ENCODE results near the gene SPTBN5. TPM values are rescaled to one million over a fixed set of nuclear protein-coding genes. Genes with fewer than 3 reads are reported as not detected.

Gene SPTBN5
- total RNA-seq, 2 experiments from 2014 or later = 0.16 to 0.21 TPM

- ATAC-seq = peak; percentile 10
- Mint-ChIP-seq H3K4me1 (ENCODE audit: low read depth) (peaks cover 9% of the 10 kb centered on the region), H3K4me3 (no peak overlapping the region), H3K9me3 (ENCODE audit: insufficient read depth) (no peaks in the 10 kb centered on the region), H3K36me3 (ENCODE audit: low read depth) (no peaks in the 10 kb centered on the region), H3K27ac (peak overlapping the region; percentile 89), H3K27me3 (ENCODE audit: low read depth) (no peaks in the 10 kb centered on the region)
- DNase-seq = no peak
- ChIA-PET CTCF (interaction anchor here (1.1 to 1.7 kb wide), 4 partner anchors 24 to 98 kb away, joined by 3 to 8 read pairs (median 6); no protein-coding TSS in a partner anchor), POLR2A (interaction anchor here (1.0 kb wide), 1 partner anchor 14 kb away, joined by 3 read pairs; no protein-coding TSS in a partner anchor)
These were observed 22.5 kb downstream of the SPTBN5 start for GRCh38 chr15:41871175-41871905.

DNA sequence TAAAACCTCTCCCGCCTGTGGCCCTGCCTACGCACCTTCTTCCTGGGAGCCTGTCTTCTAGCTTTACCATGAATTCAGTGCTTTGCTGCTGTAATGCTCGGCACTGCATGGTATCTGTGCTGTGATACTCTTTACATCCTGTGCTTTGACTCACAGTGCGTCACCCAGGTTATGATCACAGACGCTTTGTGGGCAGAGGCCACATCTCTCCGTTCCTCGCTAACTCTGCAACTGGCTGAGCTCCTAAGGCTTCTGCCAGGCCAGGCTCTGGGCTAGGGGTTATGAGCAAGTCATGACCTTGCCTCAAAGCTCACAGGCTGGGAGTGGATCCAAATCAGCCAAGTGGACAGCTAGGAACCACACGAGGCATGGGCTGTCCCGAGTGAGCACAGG is 23.2 kb downstream of the SPTBN5 start:
- ChIA-PET POLR2A (interaction anchor here (0.7 to 1.0 kb wide), 3 partner anchors 14 to 34 kb away, joined by 3 read pairs; no protein-coding TSS in a partner anchor), CTCF (interaction anchor here (1.1 to 1.7 kb wide), 5 partner anchors 10 to 98 kb away, joined by 3 to 8 read pairs (median 5); no protein-coding TSS in a partner anchor)
- Mint-ChIP-seq H3K36me3 (ENCODE audit: low read depth) (no peaks in the 10 kb centered on the region), H3K27ac (peak overlapping the region; percentile 89), H3K9me3 (ENCODE audit: insufficient read depth) (no peaks in the 10 kb centered on the region), H3K4me3 (no peak overlapping the region), H3K27me3 (ENCODE audit: low read depth) (no peaks in the 10 kb centered on the region), H3K4me1 (ENCODE audit: low read depth) (peaks cover 9% of the 10 kb centered on the region)
- DNase-seq (peak; percentile 66), ATAC-seq (peak; percentile 86)

GRCh38 chr15:41869770-41870688 is 23.8 kb downstream of the SPTBN5 start:
- Mint-ChIP-seq H3K9me3 (ENCODE audit: insufficient read depth) (no peaks in the 10 kb centered on the region), H3K36me3 (ENCODE audit: low read depth) (no peaks in the 10 kb centered on the region), H3K4me3 (no peak overlapping the region), H3K27me3 (ENCODE audit: low read depth) (no peaks in the 10 kb centered on the region), H3K4me1 (ENCODE audit: low read depth) (peaks cover 9% of the 10 kb centered on the region), H3K27ac (peak overlapping the region; percentile 89)
- POLR2A ChIA-PET = interaction anchor here (0.7 to 1.0 kb wide), 3 partner anchors 13 to 35 kb away, joined by 3 read pairs; no protein-coding TSS in a partner anchor
- DNase-seq (no peak), ATAC-seq (no peak)
- CTCF ChIA-PET = interaction anchor here (1.1 to 1.7 kb wide), 5 partner anchors 11 to 97 kb away, joined by 3 to 8 read pairs (median 5); no protein-coding TSS in a partner anchor

- ATAC-seq (no peak), DNase-seq (no peak)
- peaks cover 9% of the 10 kb centered on the region for H3K4me1 Mint-ChIP-seq (ENCODE audit: low read depth)
- H3K36me3 Mint-ChIP-seq (ENCODE audit: low read depth) = no peaks in the 10 kb centered on the region
- no peaks in the 10 kb centered on the region for H3K27me3 Mint-ChIP-seq (ENCODE audit: low read depth)
- CTCF ChIA-PET = no interaction called here
- POLR2A ChIA-PET = no interaction called here
- H3K9me3 Mint-ChIP-seq (ENCODE audit: insufficient read depth) = no peaks in the 10 kb centered on the region
- H3K27ac Mint-ChIP-seq = no peak overlapping the region
- no peak overlapping the region for H3K4me3 Mint-ChIP-seq
These were observed 25.5 kb downstream of the SPTBN5 start for GRCh38 chr15:41868321-41868720.

DNA sequence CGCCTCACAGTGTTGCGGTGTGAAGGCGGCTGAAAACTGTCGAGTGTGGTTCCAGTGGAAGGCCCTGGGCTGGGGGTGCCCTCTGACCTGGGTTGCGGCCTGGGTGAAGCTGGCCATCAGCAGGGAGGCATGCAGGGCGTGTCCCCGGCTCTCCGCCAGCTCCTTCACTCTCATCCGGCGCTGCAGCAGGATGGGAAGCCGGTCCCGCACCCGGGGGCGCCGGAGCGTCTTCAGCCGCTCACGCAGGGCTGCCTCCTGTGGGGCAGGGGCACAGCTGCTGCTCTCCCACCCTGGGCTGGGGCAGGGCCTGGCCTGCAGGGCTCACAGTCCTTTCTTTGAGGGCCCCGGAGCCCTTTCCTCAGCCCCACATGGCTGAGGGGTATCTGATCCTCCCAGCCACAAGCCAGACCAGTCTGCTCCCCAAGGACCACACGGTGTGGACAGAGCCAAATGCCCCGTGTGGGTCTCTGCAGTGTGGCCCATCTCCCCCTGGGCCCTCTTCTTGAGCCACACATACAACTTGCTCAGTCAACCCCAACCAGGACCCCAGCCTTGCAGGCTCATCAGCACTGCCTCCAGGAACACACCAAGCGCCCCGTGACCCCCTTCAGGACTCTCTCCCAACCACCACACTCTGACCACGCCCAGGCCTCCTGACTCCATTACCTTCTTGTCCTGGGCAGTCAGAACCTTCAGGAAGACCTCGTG is 26.8 kb downstream of the SPTBN5 start:
- ChIA-PET POLR2A (no interaction called here), CTCF (interaction anchor here (1.6 kb wide), 1 partner anchor 38 kb away, joined by 4 read pairs; no protein-coding TSS in a partner anchor)
- H3K27me3 Mint-ChIP-seq (ENCODE audit: low read depth) = no peaks in the 10 kb centered on the region
- no peak overlapping the region for H3K4me3 Mint-ChIP-seq
- no peaks in the 10 kb centered on the region for H3K36me3 Mint-ChIP-seq (ENCODE audit: low read depth)
- peaks cover 12% of the 10 kb centered on the region for H3K4me1 Mint-ChIP-seq (ENCODE audit: low read depth)
- no peaks in the 10 kb centered on the region for H3K9me3 Mint-ChIP-seq (ENCODE audit: insufficient read depth)
- no peak for DNase-seq
- ATAC-seq = no peak
- H3K27ac Mint-ChIP-seq = no peak overlapping the region

DNA sequence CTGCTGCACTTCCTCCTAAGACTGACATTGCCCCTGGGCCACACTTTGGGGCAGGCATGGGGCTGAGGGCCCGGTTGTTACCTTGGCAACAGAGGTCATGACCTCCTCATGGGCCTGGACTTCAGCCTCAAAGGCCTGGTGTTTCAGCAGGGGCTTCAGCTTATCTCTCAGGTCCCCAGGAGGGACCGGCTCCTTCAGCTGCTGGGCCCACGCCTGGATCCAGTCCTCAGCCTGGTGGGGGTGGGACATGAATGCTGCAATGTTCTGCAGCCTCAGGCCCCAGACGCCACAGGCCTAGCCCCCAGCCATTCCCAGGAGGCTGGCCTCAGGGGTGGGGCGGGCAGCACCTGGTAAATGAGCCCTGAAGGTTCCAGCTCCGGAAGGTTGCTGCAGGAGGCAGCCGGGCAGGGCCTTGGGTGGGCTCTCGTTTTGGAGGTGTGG is 27.6 kb downstream of the SPTBN5 start:
- Mint-ChIP-seq H3K9me3 (ENCODE audit: insufficient read depth) (no peaks in the 10 kb centered on the region), H3K4me3 (no peak overlapping the region), H3K27ac (no peak overlapping the region), H3K36me3 (ENCODE audit: low read depth) (no peaks in the 10 kb centered on the region), H3K4me1 (ENCODE audit: low read depth) (peaks cover 12% of the 10 kb centered on the region), H3K27me3 (ENCODE audit: low read depth) (no peaks in the 10 kb centered on the region)
- ATAC-seq (no peak), DNase-seq (no peak)
- CTCF ChIA-PET = interaction anchor here (1.6 kb wide), 1 partner anchor 39 kb away, joined by 4 read pairs; no protein-coding TSS in a partner anchor
- POLR2A ChIA-PET = no interaction called here

DNA sequence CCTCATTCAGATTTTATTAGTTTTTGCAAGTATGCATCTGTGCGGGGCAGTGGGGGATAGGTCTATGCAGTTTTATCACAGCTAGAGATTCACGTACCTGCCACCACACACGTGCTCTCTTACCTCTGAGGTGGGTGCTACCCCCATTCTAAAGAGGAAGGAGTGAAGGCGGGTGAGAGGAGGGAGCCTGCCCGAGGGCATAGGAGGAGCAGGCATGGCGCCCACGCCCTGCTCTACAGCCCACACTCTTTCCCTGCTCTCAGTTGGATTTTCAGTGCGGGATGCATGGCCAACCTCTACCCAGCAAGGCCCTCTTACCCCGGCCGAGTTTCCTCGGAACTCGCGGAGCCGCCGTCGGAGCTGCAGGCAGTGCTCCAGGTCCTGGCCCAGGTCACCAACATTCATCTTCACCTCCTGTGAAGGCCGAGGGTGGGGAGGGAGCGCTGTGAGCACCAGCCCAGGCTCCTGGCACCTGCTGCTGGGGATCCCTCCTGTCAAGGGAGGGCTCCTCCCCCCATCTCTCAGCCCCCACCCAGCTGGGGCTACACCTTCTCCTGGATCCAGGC is 28.3 kb downstream of the SPTBN5 start:
- ATAC-seq (no peak), DNase-seq (no peak)
- POLR2A ChIA-PET = no interaction called here
- Mint-ChIP-seq H3K27me3 (ENCODE audit: low read depth) (no peaks in the 10 kb centered on the region), H3K4me1 (ENCODE audit: low read depth) (peaks cover 10% of the 10 kb centered on the region), H3K9me3 (ENCODE audit: insufficient read depth) (no peaks in the 10 kb centered on the region), H3K27ac (no peak overlapping the region), H3K36me3 (ENCODE audit: low read depth) (no peaks in the 10 kb centered on the region), H3K4me3 (no peak overlapping the region)
- CTCF ChIA-PET = interaction anchor here (1.6 kb wide), 1 partner anchor 39 kb away, joined by 4 read pairs; no protein-coding TSS in a partner anchor

DNA sequence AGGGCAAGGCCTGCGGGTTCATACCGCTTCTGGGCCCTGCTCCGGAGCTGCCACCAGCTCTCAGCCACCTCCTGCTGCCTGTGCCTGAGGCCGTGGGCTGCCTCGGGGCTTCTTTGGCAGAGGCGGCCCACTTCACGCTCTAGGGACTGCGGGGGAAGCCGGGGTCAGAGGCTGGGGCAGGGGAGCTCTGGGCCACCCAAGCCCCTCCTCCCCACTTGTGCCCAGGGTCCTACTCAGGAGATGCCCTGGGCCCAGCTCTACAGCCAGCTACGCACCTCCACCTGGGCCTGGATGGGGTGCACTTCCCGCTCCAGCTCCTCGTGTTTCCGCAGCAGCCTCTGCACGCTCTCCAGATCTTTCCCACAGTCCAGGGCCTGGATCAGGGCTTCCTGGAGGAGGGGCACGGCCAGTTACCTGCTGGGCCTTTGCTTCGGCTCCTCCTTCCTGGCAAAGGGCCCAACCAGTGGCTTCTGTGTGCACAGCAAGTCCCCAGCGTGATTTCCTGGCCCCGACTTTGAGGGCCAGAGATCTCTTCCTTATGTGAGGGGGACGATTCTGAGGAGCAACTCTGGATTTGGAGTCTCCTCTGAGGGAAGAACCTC is 31.2 kb downstream of the SPTBN5 start:
- no peaks in the 10 kb centered on the region for H3K9me3 Mint-ChIP-seq (ENCODE audit: insufficient read depth)
- no peaks in the 10 kb centered on the region for H3K27me3 Mint-ChIP-seq (ENCODE audit: low read depth)
- ChIA-PET POLR2A (interaction anchor here (0.8 to 0.9 kb wide), 2 partner anchors 11 to 31 kb away, joined by 3 read pairs; no protein-coding TSS in a partner anchor), CTCF (interaction anchor here (1.2 kb wide), 1 partner anchor 42 kb away, joined by 3 read pairs; no protein-coding TSS in a partner anchor)
- no peaks in the 10 kb centered on the region for H3K36me3 Mint-ChIP-seq (ENCODE audit: low read depth)
- peaks cover 15% of the 10 kb centered on the region for H3K4me1 Mint-ChIP-seq (ENCODE audit: low read depth)
- H3K4me3 Mint-ChIP-seq = no peak overlapping the region
- no peak overlapping the region for H3K27ac Mint-ChIP-seq
- ATAC-seq (no peak), DNase-seq (no peak)

GRCh38 chr15:41861736-41862356 is 32.0 kb downstream of the SPTBN5 start:
- peaks cover 15% of the 10 kb centered on the region for H3K4me1 Mint-ChIP-seq (ENCODE audit: low read depth)
- H3K36me3 Mint-ChIP-seq (ENCODE audit: low read depth) = no peaks in the 10 kb centered on the region
- no peaks in the 10 kb centered on the region for H3K27me3 Mint-ChIP-seq (ENCODE audit: low read depth)
- DNase-seq = no peak
- H3K4me3 Mint-ChIP-seq = no peak overlapping the region
- ATAC-seq = peak; percentile 11
- H3K27ac Mint-ChIP-seq = no peak overlapping the region
- ChIA-PET CTCF (interaction anchor here (1.2 to 1.9 kb wide), 3 partner anchors 43 to 88 kb away, joined by 3 to 7 read pairs (median 4); partner anchors contain the start of gene MAPKBP1), POLR2A (interaction anchor here (0.8 kb wide), 1 partner anchor 30 kb away, joined by 3 read pairs; no protein-coding TSS in a partner anchor)
- H3K9me3 Mint-ChIP-seq (ENCODE audit: insufficient read depth) = no peaks in the 10 kb centered on the region

- Mint-ChIP-seq H3K36me3 (ENCODE audit: low read depth) (no peaks in the 10 kb centered on the region), H3K27ac (no peak overlapping the region)
These were observed 33.6 kb downstream of the SPTBN5 start for GRCh38 chr15:41860049-41860828.

More at GRCh38 chr15:41860049-41860828, 33.6 kb downstream of the SPTBN5 start:
- DNase-seq = no peak
- POLR2A ChIA-PET = no interaction called here
- H3K4me1 Mint-ChIP-seq (ENCODE audit: low read depth) = peaks cover 15% of the 10 kb centered on the region
- H3K9me3 Mint-ChIP-seq (ENCODE audit: insufficient read depth) = no peaks in the 10 kb centered on the region
- no peak overlapping the region for H3K4me3 Mint-ChIP-seq
- H3K27me3 Mint-ChIP-seq (ENCODE audit: low read depth) = no peaks in the 10 kb centered on the region
- ATAC-seq = no peak
- CTCF ChIA-PET = interaction anchor here (0.7 to 1.9 kb wide), 3 partner anchors 16 to 49 kb away, joined by 3 to 7 read pairs (median 3); no protein-coding TSS in a partner anchor

Data from activated CD8-positive, alpha-beta T cell treated with anti-CD3 and anti-CD28 coated beads, Interleukin-2, amount 10 ng/mL, durations not matched to agents 7 days and 5 days (primary cell).